ENCODE measurements around the gene LMNA. TPM values are rescaled to one million over a fixed set of nuclear protein-coding genes. Genes with fewer than 3 reads are reported as not detected.

Gene LMNA
- polyA plus RNA-seq, 4 donors, result 94.5 to 161 (median 104) TPM

- DNase-seq (ENCODE audit: low read depth in 4 of 4, low spot score in 3 of 4), result no peak
These were observed 33.2 kb upstream of the LMNA start for GRCh38 chr1:156081180-156081916.

DNA sequence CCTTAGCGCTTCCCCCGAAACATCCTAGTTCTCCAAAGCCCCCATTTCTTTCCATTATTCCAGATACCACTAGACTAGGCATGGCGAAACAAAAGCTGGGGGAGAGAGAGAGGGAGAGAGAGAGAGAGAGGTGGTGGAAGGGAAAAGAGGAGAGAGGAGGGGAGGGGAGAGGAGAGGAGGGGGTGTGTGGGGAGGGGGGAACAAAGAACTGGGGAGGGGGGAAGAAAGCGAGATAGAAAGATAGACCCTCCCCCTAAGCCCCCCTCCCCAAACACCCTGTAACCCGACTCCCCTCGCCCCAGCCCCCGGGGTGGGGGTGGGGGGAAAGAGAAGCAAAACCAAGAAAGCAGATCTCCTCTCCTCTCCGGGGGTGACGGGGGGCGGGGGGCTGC, 32.6 kb upstream of the LMNA start:
- no peak for DNase-seq (ENCODE audit: low read depth in 4 of 4, low spot score in 3 of 4)

DNA sequence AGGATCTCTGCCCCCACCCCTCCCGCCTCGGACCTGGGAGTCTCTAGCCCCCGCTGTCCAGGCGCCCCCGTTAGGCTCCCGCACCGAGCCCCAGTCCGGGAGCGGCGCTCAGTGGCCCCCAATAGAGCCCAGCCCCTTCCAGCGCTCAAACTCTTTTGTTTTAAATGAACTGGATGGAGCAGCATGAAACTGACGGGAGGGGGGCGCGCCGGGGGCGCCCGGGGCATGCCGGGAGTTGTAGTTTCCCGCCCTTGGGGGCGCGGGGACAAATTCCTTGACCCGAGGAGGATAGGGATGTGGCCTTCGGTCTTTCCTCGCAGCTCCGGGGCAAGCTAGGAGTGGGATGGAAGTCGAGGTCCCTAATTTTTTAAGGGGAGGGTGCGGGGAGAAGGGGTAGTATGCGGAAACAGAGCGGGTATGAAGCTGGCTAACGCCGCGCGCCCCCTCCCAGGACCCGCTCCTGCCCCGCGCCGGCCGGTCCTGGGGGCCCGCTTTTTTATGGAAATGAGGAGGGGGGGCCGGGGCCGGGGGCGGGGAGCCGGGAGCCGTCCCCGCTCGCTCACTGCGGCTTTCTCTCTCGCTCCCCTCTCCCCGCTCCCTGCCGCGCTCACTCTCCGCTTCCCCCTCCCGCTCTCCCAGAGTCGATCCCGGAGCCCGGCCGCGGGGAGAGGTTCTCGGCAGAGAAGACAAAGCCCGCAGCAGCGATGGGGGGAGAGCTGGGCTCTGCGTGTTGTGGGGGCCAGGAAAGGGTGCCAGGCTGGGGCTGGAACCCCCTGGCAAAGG, 32.0 kb upstream of the LMNA start, which contains the start of gene MEX3A:
MEX3A (minus strand) TSS at position 157 of the 783 bp plus-strand sequence. CDS start 467 bp downstream, outside the sequence.
- DNase-seq (ENCODE audit: low read depth in 4 of 4, low spot score in 3 of 4), result peak; percentile 83 to 89 (median 88)

GRCh38 chr1:156083800-156084790, 30.4 kb upstream of the LMNA start:
- DNase-seq (ENCODE audit: low read depth in 4 of 4, low spot score in 3 of 4), result no peak

GRCh38 chr1:156086256-156086662, 28.3 kb upstream of the LMNA start:
- DNase-seq (ENCODE audit: low read depth in 4 of 4, low spot score in 3 of 4), result no peak

DNA sequence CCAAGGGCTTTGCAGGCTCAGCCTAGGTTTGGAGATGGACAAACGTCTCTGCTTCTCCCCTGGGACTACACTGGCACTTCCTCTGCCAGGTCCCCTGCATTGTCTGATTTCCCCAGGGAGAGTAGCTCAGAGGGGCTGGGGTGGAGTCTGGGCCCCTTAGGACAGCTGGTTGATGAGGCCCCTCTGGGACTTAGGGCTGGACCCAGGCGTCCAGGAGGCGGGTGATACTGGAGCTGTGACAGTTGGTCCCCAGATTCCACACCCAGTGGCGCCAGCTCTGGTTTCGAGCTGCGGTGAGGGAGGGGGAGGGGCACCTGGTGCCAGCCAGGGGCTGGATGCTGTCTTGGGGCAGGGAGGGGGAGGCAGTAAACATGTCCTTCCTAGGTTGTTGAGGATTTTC, 24.8 kb upstream of the LMNA start:
- DNase-seq (ENCODE audit: low read depth in 4 of 4, low spot score in 3 of 4), result no peak

DNA sequence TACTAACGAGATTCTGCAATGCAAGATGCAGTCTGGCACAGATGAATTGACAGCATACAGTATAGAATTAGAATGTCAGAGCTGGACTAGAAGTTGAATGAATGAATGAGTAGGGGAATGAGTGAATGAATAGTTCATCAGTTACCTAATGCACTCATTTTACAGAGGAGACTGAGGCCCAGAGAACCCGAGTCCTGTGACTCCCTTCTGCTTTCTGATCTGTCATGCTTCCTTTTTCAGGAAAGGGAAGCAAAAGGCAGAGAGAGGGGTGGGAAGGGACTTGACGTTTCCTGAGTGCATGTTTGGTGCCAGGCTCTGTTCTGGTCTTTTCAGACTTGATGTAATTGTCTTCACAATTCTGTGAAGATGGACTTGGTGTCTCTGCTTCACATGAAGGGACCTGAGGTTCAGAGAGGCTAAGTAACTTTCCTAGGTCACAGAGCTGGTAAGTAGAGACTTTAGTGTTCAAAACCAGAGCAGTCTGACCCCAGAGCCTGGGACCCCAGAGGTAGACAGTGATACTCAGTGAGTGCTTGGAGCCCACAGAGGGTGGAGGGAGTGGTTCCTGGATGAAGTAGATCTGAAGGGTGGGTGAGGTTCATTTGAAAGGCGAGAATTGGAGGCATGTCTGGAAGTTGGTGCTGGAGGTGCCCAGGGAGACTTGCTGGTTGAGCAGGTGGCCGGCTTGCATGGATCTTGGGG, 24.2 kb upstream of the LMNA start:
- no peak for DNase-seq (ENCODE audit: low read depth in 4 of 4, low spot score in 3 of 4)

- peak in 1 of 4 donors; percentile 75 for DNase-seq (ENCODE audit: low read depth in 4 of 4, low spot score in 3 of 4)
These were observed 23.7 kb upstream of the LMNA start for GRCh38 chr1:156090840-156091188.

- DNase-seq (ENCODE audit: low read depth in 4 of 4, low spot score in 3 of 4), result no peak
These were observed 22.9 kb upstream of the LMNA start for GRCh38 chr1:156091610-156092009.

- DNase-seq (ENCODE audit: low read depth in 4 of 4, low spot score in 3 of 4), result no peak
These were observed 18.5 kb upstream of the LMNA start for GRCh38 chr1:156095906-156096508.

DNA sequence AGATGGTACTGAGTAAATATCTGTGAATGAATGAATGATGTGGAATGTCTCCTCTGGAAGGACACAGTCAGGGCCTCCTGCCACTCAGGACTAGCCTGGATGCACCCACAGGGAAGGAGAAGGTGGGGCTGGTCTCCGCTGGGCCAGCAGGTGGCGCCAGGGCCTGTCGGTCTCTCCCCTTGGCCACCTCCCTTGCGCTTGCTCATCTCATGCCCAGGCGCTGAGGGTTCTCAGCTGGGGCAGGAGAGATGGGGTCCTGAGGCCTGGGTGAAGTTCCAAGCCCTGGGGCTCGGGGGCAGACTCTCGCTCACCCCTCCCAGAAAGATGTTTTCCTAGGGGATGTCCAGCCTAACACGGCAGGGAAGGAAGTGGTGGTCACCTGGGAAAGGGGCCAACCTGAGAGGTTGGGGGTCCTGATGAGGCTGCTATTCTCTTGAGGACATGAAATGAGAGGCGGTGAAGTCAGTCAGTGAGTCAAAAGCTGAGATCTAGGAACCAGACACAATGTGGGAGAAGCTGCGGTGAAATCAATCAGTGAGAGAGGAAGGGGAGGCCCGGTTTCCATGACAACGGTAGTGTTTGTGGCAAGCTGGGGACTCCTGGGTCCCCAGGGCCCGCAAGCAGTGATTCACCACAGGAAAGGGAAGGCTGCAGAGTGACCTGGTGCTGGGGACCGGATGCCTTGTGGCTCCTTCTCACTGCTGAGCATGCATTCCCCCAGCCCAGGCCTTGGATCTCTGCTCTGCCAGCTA, 17.7 kb upstream of the LMNA start:
- DNase-seq (ENCODE audit: low read depth in 4 of 4, low spot score in 3 of 4), result no peak

DNA sequence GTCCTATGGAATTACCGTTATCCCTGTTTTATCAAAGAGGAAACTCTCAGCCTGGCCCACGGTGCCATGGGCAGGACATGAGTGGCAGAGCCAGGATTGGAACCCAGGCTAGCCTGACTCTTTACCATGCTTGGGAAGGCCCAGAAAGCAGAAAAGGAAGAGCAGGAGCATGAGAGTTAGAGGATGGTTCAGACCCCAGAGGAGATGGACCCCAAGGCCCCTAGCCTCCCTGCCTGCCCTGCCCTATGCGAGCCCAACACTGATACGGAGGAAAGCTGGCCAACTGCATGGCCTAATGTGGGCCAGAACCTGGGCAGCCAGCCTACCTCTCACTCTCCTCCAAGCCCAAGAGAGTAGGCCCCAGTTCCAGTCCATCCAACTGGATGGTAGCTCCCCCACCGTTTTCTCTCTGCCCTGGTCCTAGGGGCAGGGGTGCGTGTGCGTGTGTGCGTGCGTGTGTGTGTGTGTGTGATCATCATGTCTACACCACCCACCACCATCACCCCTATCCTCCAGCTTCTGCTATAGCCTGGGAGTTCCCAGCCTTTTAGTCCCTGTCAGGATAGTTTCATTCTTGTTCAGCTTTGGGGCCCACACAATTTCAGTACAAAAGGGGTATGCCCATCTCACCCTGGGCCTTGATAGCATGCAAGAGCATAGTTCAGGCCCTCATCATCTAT, 16.9 kb upstream of the LMNA start:
- no peak for DNase-seq (ENCODE audit: low read depth in 4 of 4, low spot score in 3 of 4)

DNA sequence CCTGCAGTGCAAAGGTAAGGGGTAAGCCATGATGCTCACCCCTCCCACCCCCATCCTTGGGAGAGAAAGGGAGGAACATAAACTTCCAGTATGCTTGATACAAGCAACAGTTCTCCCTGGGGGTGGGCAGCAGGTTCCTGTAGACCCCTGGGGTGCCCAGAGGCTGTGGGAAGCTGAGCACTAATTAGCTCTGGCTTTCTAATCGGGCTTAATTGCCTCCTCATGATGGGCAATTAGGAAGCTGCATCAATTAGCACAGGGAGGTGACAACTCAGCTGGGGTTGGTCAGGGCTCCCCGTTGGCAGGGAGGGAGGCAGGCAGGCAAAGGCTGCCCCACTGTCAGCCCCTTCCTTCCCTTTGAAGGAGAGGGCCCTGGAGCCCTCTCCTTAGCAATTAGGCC, 15.7 kb upstream of the LMNA start:
- DNase-seq (ENCODE audit: low read depth in 4 of 4, low spot score in 3 of 4), result no peak

DNA sequence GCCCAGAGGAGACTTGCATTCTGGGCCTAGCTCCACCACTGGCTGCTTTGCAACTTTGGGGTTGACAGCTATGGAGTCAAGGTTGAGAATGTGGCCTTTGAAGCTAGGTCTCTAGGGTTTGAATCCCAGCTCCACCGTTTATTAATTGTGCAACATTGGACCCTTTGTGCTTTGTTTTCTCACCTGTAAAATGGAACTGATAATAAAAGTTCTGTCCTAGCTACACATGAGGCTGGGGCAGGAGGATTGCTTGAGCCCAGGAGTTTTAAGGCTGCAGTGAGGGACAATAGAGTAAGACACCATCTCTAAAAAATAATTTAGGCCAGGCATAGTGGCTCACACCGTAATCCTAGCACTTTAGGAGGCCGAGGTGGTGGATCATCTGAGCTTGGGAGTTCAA, 15.2 kb upstream of the LMNA start:
- DNase-seq (ENCODE audit: low read depth in 4 of 4, low spot score in 3 of 4), result no peak

GRCh38 chr1:156100205-156100995, 14.1 kb upstream of the LMNA start:
- DNase-seq (ENCODE audit: low read depth in 4 of 4, low spot score in 3 of 4), result no peak

GRCh38 chr1:156101880-156102279, 12.6 kb upstream of the LMNA start:
- no peak for DNase-seq (ENCODE audit: low read depth in 4 of 4, low spot score in 3 of 4)

DNA sequence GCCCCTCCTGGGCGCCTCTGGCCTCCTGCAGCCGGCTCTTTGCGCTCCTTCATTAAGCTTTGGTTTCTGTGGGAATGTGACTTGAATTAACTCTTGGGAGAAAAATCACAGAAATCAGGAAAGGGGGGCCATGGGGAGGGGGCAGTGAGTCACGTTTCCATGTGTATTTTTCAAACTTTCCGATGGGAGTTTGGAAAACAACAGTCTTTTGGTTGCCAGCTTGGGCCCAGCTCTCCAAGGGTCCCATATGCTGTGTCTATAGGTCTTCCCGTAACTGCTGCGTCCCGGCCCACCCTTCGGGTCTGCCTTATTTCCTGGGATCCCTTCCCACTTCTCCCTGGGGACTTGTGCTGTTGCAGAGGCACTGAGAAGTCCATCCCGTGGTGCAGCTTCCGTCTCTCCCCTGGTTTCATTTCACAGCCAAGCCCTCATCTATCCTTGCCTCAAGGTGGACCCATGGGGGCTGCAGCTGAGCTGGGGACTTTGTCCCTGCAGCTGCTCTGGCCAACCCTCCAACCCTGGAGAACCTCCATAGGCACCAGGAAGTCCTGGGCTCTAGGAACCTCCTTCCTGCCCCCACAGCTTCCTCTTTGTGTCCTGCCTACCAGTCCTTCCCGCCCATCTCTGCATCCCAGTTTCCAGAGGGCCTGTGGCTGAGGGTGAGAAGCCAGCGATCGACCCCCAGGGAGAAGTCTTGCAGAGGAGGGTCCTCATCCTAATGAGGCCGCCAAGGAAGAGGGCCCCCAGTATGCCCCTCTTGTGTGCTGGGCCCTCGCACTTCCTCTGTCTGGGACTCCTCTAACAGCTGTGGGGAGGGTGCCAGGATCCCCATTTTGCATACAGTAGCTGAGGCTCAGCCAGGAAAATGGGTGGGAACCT, 11.6 kb upstream of the LMNA start:
- DNase-seq (ENCODE audit: low read depth in 4 of 4, low spot score in 3 of 4), result no peak

All from left renal pelvis (tissue), 4 donors.